HG03025 (cell line): ENCODE data around the gene SACM1L.

Experiments
- ATAC-seq: cut with Tn5 transposase; IDR thresholded peaks from one replicate; pipeline ENCODE4 v1.9.1; 2021; ENCODE audit warnings: mild to moderate bottlenecking, moderate library complexity; ENCODE audit not compliant: unreplicated experiment, low FRiP score

The SACM1L gene

DNA sequence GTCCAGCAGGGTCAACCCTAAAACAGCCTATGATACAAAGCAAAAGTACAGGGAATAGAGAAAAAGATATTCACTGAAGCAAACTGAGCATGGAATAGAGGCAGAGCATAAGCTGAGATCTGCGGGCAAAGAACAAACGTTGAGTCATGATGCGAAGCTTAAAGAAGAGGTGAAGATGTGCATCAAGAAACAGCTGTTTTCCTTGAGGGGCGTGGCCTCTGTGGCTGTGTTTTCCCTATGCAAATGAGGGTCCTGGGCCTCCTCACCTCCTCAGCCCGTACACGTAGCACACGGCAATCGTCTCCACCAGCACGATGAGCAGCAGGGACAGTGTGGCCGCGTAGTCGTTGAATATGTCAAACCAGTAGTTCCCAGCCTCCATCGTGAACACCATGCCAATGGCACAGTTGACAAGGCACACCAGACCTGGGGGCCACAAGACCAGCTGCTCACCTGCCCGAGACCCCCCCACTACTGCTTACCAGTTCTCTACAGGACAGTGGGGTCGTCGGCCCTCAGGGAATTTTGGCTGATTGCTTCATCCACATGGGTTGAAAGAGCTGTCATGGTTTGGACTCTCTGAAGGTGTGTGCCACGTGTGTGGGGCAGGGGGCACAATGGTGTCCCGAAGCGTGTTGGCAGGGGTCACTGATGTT, 73.6 kb downstream of the SACM1L start:
- no peak for ATAC-seq

DNA sequence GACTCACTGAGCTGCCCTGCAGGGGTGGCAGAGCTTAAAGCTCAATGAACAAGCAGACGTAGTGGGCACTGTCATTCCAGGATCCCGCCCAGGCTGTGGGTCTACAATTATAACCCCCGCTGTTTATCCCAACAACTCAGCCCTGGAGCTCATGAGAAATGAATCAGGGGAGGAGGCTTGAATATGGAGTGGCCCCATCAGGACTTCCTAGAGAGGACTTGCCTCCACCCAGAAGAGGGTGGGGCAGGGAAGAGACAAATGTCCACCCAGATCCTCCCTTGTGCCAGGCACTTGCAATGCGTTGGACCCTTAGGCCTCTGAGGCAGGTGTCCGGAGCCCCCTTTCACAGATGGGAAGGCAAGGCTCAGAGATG, 74.1 kb downstream of the SACM1L start:
- ATAC-seq, result no peak

DNA sequence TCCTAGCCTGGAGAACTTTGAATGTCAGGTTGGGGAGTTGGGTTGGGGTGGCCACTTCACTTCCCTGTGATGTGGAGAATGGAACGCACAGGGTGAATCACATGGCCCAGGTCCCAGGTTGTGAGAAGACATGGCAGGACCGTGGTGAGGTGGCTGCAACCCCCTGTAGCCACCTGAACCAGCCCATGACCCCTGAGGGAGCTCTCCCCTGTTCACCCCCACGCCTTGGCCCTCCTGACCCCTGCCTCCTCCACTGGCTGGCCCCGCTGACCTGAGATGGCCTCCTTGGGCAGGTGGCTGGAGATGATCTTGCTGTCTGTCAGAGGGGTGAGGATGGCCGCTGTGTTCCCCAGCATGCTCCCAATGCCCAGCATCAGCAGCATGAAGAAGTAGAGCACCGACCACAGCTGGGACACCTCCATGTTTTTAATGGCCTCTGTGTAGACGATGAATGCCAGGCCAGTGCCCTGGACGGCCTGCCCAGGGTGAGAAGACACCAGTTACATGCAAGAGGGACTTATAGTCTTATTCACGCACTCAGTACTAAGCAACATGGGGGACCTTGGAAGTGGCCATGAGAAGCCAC, 76.2 kb downstream of the SACM1L start:
- no peak for ATAC-seq

DNA sequence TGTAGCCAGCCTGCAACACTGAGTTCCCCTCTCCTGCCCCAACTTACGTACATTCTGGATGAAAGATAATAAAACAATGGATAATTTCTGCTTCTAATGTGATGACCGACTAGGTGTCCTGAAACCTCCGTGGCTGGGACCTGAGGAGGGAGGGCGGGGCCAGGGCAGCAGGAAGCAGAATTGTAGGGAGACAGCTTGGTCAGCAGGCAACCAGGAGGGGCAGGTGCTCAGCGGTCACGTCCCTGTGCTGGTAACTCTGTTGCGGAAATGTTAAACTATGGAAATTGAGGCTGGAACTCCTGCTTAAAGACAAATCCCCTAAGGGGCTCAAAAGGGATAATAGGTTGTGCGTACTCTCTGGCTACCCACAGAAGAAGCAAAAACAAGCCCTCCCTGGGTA, 76.8 kb downstream of the SACM1L start:
- no peak for ATAC-seq

DNA sequence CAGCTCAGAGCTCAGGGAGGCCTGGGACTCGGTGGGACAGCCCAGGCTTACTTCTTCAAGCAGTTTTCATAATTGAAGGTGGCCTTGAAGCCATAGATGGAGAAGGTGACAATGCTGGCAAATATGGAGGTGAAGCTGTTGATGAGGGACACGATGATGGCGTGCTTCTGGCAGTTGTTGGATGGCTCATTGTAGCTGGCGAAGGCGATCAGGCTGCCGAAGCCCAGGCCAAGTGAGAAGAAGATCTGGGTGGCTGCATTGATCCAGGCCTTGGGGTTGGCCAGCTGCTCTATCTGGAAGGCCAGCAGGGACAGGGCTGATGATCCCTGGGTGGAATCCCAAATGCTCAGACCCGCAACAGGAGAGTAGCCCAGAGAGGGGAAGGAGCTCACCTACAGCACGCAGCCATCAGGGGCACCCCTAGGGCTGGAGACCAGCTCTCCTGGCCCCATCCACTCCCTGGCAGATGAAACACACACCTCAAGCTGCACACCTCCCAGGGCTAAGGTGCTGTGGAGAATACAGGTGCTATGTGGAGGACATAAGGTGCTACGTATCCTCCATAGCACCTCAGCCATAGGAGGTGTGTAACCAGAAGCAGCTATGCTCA, 82.1 kb downstream of the SACM1L start:
- ATAC-seq, result no peak

DNA sequence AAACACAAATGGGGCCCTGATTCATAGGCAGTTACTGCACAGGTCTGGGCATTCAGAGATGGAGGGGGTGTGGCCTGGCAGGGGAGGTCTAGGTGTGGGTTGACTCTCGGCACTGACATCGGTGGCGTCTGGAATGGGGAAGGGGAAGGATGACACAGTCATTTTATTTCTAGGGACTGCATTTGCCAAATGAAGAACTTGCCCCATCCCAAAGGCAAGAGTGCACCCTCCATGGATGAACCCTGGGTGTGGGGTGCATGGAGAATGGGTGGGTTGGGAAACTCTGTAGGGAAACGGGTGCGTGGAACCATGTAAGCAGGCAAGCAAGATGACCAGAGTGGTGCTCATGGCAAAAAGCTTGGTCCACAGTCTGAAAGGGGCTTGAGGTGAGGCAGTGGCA, 82.6 kb downstream of the SACM1L start:
- no peak for ATAC-seq

DNA sequence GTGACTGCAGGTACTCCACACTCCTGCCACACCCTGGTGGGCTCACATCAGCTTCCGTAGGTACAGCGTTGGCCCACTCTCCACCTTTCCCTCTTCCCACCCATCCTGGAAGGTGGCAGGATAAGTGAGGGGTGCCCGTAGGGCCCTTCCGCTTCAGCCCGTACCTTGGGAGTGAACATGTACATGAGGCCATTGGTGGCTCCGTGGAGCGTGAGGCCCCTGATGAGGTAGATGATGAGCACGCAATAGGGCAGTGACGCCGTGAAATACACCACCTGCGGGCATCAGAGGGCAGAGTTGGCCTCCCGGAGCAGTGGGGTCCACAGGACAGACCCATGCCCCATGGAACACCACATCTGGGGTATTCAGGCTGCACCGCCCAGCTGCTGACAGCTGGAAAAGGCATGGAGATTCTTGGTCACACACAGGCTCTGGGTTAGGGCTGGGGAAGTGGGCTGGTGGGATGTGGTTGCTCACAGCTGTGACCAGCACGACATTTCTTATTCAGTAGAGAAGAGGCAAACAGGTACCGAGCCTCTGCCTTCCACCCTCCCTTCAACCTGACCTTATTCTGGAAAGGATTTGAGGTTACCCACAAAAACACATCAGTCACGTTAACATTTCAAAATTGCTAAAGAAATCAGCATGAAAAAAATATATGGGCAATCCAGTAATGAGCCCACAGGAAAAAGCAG, 83.3 kb downstream of the SACM1L start:
- no peak for ATAC-seq

DNA sequence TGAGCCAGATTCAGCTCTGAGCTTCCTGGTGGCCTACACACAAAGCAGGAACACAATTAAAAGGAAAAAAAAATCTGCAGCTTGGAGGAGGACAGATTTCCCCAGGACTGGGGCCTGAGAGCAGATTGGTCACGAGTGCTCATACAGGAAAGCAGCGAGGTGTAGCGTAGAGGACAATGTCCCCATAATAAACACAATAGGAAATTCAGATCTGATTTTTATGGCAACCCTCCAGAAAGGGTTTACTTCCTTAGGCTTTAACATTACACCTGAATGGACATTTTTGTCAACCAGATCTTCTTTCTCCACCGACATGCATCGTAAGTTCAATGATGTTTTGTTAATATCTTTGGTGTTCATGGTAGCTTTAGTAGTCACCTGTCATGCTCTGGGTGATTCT, 83.9 kb downstream of the SACM1L start:
- no peak for ATAC-seq

DNA sequence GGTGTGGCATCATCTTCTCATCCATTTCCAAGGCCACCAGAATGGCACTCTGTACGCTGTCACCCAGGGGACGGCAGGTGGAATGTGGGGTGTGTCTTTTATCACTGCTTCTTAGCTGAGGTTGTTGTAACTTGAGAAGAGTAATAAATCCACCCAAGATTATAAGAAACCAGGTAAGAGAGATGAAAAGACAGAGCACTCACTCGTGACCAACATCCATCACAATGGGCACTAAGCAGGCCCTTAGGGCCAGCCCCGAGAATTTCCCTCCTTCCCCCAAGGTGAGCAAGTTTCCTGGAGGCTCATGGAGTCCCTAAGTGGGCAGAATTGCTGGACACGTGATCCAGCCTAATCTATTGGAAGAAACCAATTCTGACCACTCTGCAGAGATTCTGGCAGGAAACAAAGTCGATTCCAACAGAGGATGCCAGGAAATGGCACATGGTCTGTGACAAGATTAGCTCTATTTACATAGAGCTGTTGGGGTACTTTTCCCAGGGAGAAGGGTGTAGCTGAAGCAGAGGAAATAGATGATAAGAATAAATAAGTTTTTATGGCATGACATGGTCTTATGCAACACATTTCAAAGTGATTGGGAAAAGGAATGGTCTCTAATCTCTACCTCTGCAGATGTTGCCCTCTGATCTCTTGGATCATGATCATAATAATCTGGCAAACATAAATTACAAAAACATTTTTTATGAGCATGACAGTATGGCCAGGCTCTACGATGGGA, 84.7 kb downstream of the SACM1L start:
- ATAC-seq, result no peak

DNA sequence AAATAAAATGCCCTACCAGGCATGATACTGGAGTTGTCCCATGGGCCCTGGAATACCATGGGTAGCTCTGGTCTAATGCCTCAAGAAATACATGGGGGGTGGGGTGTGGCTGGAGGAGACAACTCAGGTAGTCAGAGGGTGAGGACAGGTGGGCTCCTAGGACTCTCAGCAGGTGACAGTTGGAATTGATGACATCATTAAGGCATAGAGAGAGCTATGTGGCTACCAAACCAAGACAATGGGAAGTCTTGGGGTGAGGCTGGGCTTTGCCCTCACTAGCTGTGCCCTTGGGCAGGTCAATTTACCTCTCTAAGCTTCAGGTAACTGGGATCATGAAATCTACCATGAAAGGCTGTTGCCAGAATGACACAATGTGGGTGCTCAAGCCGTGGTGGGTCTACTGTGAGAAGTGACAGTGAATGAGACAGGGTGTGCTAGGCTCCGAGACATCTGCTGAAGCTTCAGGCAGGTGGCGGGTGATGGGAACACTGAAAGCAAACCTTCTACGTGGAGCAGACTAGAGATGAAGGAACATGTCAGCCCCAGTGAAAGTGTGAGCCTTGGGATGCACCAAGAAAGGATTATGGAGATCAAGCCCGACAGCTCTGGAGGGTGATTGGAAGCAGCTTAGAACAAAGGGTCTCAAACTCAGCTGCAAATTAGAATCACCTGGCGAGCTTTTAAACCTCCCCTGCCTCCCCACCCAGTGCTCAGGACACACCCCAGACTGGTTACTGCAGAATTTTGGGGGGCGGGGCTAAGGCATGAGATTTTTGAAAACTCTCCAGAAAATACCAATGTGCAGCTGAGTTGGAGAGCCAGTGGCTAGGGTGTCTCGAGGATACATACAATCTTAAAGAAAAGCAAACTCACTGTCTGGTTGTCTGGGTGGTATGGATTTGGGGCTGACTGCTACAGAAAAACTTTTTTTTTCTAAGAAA, 85.7 kb downstream of the SACM1L start:
- ATAC-seq, result no peak

DNA sequence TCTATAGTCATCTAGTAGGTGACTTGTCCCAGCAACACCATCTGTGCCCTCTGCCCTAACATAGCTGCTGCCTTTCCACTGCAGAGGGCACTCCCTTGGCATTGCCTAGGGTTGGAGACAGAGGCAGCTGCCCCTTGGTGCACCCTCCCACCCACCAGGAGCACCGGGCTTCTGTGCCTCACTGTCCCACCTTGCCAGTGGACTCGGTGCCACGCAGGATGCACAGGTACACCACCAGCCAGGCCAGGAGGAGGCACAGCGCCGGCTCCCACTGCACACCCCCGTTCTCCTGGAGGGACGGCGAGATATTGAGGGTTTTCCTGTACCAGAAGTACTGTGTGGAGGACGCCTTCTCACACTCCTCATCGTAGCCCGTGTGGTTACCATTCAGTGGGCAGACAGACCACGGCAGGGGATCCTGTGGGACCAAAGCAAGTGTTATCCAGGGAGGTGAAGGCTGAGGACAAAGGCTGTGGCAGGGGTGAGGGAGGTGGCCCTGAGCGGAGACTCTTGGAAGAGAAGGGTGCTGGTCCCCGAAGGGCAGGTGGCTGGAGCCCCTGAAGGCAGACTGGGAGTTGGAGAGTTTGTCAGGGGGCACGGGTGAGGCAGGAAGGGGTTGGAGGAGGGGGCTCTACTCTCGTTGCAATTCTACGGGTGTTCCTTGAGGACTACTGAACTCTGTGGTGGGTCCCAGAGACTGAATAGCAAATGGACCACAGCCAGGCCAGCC, 86.5 kb downstream of the SACM1L start:
- no peak for ATAC-seq

DNA sequence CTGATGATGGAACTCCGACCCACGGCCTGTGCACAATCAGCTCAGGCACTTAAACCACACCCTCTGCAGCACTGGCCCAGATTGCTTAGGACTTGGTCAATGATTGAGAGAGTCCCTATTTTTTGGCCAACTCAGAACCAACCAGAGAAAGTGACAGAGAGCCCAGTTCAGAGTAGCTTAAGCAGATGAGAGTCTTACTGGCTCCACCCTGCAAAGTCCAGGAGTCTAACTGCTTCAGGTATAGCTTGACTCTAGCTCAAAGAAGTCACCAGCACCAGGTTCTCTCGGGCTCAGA, 87.1 kb downstream of the SACM1L start:
- ATAC-seq, result no peak

DNA sequence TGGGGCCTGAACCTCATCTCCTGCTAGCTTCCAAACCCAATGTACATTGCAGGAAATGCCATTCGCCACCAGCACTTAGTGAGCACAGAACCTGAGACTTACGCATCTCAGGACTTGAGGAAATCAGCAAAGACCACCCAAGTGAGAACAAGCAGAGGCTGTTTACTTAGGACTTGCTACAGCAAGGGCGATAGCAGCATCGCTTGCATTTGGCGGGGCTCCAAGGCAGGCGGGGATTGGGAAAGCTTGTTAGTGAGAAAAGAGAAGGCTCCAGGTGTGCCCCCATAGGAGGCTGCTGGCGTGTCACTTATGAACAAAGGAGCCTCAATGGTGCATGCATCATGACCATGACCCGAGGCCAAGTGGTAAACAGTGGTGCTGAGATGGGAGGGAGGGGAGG, 87.4 kb downstream of the SACM1L start:
- no peak for ATAC-seq

DNA sequence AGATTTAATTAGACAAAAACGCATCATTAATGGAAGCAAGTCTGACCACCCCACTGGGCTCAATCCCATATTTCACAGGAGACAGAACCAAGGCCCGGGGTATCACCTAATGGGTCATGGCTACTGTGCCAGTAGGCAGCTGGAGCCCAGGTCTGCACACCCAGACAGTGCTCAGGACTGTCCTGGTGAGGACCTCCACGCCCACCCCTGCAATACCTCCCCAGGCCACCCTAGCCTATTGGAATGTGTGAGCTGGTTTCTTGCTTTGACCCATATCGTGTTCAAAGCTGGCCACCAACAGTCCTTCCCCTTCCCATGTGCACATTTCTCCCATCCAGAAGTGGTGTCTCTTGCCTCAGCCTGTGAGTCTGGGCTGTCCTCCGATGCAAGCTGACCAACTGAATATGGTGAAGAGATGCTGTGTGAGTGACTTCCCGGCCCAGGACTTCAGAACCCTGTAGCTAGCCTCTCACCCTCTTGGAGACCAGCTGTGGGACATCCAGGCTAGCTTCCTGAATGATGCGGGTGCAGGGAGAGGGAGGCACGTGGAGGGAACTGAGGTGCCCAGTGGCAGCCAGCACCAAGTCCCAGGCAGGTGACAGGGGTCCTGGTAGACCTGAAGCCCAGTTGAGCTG, 88.0 kb downstream of the SACM1L start:
- no peak for ATAC-seq

DNA sequence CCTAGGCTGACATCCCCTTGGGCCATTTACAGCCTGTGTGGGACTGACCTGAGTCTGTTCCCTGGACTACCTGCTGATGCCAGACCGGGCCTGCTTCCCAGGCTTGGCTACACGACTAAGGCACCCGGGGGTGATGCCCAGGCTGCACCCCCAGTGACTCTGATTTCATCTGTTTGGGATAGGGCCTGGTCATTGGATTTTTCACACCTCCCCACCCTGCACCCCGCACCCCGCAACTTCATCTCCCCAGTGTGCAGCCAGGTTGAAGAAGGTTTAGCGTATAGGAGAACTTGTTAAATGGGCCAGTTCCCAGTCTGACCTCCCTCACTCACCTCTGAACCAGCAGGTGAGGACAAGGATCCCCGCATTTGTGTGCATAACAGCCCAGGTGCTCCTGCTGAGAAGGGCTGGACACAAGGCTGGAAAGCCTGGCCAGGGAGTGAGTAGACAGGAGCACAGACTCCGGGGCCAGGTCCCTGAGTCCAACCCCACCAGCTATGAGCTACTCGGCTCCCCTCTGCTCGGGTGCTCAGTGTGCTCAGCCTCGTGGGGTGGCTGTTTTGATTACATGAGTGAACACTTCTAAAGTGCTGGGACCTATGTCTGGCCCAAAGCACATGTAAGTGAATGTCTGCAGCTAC, 88.7 kb downstream of the SACM1L start:
- ATAC-seq, result no peak

DNA sequence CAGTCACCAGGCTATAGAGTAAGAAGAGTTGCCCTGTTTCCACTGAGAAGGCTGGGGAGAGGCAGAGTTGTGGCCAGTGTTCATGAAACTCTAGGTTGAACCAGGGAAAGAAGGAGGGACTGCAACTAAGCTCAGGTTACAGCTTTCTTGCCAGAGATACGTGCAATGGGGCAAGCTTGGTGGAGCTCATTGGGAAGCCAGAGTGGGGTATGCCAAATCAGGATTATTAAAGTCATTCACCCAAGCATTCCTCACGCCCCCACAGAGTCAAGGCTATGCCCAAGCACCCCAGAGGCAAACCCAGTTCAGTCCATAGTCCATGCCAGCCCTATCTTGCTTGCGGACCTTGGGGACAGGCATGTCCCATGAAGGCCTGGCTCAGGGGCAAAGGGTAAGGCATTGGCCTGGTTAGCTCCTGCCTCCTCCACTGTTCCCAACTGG, 89.6 kb downstream of the SACM1L start:
- ATAC-seq, result no peak

DNA sequence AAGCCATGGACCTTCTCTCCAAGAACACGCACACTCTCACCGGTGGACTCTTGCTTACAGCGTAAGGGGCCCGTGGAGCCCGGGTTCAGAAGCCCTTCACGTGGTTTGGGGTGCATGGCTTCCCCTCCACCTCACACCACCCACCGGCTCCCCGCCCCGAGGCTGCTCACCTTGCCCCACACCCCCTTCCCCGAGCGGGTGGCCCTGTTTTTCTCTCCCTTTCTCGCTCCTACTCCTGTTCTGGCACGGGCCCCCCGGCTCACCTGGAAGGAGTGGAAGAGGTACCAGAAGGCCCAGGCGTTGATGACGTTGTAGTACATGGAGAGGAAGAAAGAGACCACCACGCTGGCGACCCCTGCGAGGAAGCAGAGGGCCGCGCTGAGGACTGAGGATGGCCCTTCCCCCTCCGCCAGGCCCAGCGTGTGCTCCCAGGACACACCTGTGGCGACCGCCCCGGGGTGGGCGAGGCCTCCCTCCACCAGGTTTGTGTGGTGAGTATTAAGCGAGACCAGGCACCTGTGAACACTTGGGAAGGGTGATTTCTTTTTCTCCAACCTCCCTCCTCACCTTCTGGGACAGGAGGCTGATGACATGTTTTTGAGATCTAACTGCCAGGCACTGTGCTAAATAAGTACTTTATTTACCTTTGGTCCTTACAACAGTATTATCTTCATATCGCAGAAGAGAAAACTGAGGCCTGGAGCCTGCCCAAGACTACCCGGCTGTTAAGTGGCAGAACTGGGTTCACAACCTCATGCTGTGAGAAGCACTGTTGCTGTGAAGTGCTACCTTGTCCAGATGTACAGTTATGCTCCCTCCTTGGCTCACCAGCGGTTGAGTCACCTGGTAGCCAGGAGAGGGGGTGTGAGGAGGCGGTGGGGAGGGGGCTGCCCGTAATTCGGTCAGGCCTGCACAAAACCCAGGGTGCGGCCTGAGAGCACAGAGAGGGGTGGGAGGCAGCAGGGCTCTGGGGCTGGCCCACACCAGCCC, 90.8 kb downstream of the SACM1L start:
- ATAC-seq, result no peak
